Left ventricle myocardium inferior (tissue), 1 donor: ENCODE measurements around the gene CBL. TPM values are rescaled to one million over a fixed set of nuclear protein-coding genes. Genes with fewer than 3 reads are reported as not detected.

Experiments
- DNase-seq: peaks from one replicate; pipeline ENCODE4 v3.0.0-alpha.2; 2020
- H3K27ac ChIP-seq: fragments of 200-600 bp; replicated peaks from 2 replicates; pipeline ENCODE4 v1.8.0; 2021
- H3K27me3 ChIP-seq: fragments of 200-600 bp; 2 replicates; pipeline ENCODE4 v1.8.0; 2021; ENCODE audit warnings: low read depth
- H3K36me3 ChIP-seq: fragments of 200-600 bp; 2 replicates; pipeline ENCODE4 v1.8.0; 2021
- H3K4me1 ChIP-seq: fragments of 200-600 bp; 2 replicates; pipeline ENCODE4 v1.8.0; 2021
- H3K4me3 ChIP-seq: fragments of 200-600 bp; 2 replicates; pipeline ENCODE4 v1.8.0; 2021; ENCODE audit warnings: mild to moderate bottlenecking, moderate library complexity
- H3K9me3 ChIP-seq: fragments of 200-600 bp; replicated peaks from 2 replicates; pipeline ENCODE4 v1.8.0; 2021
- intact Hi-C: fragments of 100-400 bp; cut with micrococcal nuclease; formaldehyde crosslinking; loops from one replicate; pipeline ENCODE4 v1.11.0; 2022
- microRNA-seq: library from miRNA; unstranded; fragments of <30 nt; microRNA quantifications from one replicate; pipeline ENCODE4 v1.2.0, GENCODE V29; 2020
- total RNA-seq: library from RNA; stranded (reverse); fragmentation: NEBNext Ultra II Directional; extraction: Animal tissue kit (Norgen Biotek cat#: 25700); gene quantifications from one replicate; pipeline ENCODE4 v1.2.1, GENCODE V29; 2021
- TF ChIP-seq, protein P1 (sequence below): fragments of 200-600 bp; IDR thresholded peaks from 2 replicates; pipeline ENCODE4 v1.8.0; 2021; ENCODE audit warnings: antibody characterized with exemption, mild to moderate bottlenecking, borderline replicate concordance
- donor health status: DM: no; HTN: yes; CAD: no; lungs with severe emphysema.

The CBL gene
- total RNA-seq, 1 donor from 2014 or later: 7.0 TPM

DNA sequence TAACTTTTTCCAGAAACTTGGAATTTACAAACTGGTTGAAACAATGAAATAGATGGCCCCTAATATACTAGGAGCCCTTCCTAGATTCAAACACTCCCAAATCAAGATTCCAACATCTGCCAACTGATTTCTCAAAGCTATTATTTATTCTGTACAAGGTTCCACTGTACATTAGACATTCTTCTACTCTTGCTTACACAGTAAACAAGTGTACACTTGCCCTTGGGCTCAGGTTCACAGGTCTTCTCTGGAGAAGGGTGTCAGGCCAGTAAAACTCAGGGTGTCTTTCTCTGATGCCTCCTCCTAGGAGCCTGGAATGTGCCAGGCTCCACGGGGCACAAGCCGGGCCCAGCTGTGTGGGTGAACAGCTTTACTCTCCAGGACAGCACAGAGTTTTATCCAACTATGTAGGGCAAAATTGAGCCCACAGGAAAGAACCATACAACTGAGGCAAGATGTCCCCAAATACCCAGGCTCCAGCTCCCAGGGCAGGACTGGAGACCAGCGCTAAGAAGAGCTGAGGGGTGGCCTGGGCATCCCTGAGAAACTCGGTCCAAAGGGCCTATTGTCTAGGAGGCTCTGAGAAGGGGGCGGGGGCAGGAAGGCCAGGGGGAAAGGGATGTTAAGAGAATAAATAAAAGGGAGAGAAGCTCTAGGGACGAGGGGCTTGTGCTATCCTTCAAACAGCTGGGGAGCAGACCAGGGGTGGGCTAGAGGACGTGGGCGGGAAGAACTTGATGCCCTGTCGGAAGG lies 149.1 kb downstream of the CBL start:
- TF ChIP-seq, protein P1, sequence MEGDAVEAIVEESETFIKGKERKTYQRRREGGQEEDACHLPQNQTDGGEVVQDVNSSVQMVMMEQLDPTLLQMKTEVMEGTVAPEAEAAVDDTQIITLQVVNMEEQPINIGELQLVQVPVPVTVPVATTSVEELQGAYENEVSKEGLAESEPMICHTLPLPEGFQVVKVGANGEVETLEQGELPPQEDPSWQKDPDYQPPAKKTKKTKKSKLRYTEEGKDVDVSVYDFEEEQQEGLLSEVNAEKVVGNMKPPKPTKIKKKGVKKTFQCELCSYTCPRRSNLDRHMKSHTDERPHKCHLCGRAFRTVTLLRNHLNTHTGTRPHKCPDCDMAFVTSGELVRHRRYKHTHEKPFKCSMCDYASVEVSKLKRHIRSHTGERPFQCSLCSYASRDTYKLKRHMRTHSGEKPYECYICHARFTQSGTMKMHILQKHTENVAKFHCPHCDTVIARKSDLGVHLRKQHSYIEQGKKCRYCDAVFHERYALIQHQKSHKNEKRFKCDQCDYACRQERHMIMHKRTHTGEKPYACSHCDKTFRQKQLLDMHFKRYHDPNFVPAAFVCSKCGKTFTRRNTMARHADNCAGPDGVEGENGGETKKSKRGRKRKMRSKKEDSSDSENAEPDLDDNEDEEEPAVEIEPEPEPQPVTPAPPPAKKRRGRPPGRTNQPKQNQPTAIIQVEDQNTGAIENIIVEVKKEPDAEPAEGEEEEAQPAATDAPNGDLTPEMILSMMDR: no peak
- no peaks in the 10 kb centered on the region for H3K9me3 ChIP-seq
- H3K4me1 ChIP-seq: peaks cover 76% of the 10 kb centered on the region
- intact Hi-C loops: loop anchor here (10.0 kb wide), 1 partner anchor 120 kb away; no protein-coding TSS in a partner anchor
- H3K4me3 ChIP-seq: no peak overlapping the region
- no peak for DNase-seq
- H3K36me3 ChIP-seq: peaks cover 28% of the 10 kb centered on the region
- no peaks in the 10 kb centered on the region for H3K27me3 ChIP-seq
- peak overlapping the region; percentile 95 for H3K27ac ChIP-seq

DNA sequence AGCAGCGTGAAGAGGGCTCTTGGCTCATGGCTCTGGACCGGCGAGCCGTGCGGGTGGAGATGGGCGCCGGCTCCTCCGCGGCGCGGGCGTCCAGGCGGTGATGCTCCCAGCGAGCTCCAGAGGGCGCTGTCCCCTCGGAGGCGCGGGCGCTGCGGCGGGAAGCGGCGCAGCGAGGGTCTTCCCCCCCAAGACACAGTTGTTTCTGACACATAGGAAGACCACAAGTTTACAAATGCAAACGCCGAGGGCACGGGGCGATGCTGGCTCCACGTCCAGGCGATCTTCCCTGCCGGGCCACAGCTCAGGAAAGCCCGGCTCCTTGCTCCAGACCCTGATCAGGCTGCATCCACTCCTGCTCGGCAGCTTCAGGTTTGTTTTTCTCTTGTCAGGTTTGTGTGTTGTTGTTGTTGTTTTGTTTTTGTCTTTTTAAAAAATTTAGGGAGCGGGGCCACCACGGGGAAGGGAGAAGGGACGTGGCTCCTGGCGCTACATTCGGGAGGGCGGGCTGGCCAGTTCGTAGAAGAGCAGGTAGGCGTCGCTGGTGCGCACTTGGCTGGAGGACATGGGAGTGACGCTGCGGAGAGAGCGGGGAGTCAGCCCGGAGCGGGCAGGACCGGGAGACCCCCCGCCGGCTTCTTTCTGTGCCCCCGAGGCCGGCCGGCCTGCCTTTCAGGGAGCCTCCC lies 150.4 kb downstream of the CBL start:
- TF ChIP-seq, protein P1: peak; percentile 89
- H3K36me3 ChIP-seq: peaks cover 28% of the 10 kb centered on the region
- peak overlapping the region; percentile 95 for H3K27ac ChIP-seq
- intact Hi-C loops: loop anchor here (10.0 kb wide), 1 partner anchor 118 kb away; no protein-coding TSS in a partner anchor
- no peaks in the 10 kb centered on the region for H3K27me3 ChIP-seq
- H3K9me3 ChIP-seq: no peaks in the 10 kb centered on the region
- peak overlapping the region; percentile 68 for H3K4me3 ChIP-seq
- peaks cover 87% of the 10 kb centered on the region for H3K4me1 ChIP-seq
- peak; percentile 83 for DNase-seq

DNA sequence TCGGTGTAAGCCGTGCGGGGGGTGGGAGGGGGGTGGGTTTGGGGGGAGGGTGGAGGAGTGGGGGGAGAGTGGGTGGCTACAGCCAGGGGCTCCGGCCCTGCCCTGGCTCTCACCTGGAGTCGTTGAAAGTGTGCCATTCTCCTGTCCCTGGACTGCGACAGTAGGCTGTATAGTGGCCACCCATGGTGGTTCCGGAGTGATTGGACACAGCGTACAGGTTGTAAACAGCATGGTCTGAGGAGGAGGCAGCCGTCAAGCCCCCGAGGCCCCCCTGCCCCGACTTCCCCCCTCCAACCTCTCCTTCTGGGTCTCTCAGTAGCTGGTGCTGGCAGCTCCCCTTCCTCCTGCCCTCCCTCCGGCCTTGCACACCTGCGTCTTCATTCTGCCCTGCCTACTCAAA lies 150.9 kb downstream of the CBL start:
- TF ChIP-seq, protein P1: no peak
- H3K9me3 ChIP-seq: no peaks in the 10 kb centered on the region
- peak overlapping the region; percentile 95 for H3K27ac ChIP-seq
- intact Hi-C loops: loop anchor here (10.0 kb wide), 1 partner anchor 118 kb away; no protein-coding TSS in a partner anchor
- no peaks in the 10 kb centered on the region for H3K27me3 ChIP-seq
- peaks cover 28% of the 10 kb centered on the region for H3K36me3 ChIP-seq
- no peak for DNase-seq
- peaks cover 89% of the 10 kb centered on the region for H3K4me1 ChIP-seq
- H3K4me3 ChIP-seq: peak overlapping the region; percentile 68

Small RNA genes within 50 kb of the gene (microRNA-seq; reads per million reads assigned to microRNA genes)
- not detected for gene MIR6756

Other genes with a start within 250 kb of the CBL start
- gene FOXR1, start 234.6 kb upstream of the CBL start, total RNA-seq: not detected
- 9.7 TPM for gene CENATAC, start 208.2 kb upstream of the CBL start, total RNA-seq
- 767 TPM for gene RPS25, start 188.0 kb upstream of the CBL start, total RNA-seq
- gene TRAPPC4, start 187.6 kb upstream of the CBL start, total RNA-seq: 32.7 TPM
- 5.4 TPM for gene SLC37A4, start 175.5 kb upstream of the CBL start, total RNA-seq
- 71.8 TPM for gene HYOU1, start 149.1 kb upstream of the CBL start, total RNA-seq
- 22.0 TPM for gene VPS11, start 138.5 kb upstream of the CBL start, total RNA-seq
- 25.2 TPM for gene HMBS, start 121.5 kb upstream of the CBL start, total RNA-seq
- 15.4 TPM for gene DPAGT1, start 104.5 kb upstream of the CBL start, total RNA-seq
- 10.8 TPM for gene C2CD2L, start 99.0 kb upstream of the CBL start, total RNA-seq
- gene HINFP, start 84.8 kb upstream of the CBL start, total RNA-seq: 13.9 TPM
- gene ABCG4, start 57.3 kb upstream of the CBL start, total RNA-seq: 1.8 TPM
- gene NLRX1, start 37.6 kb upstream of the CBL start, total RNA-seq: 32.2 TPM
- not detected for gene NHERF4, start 20.9 kb upstream of the CBL start, total RNA-seq
- gene MCAM, start 110.8 kb downstream of the CBL start, total RNA-seq: 59.2 TPM
- gene RNF26, start 128.2 kb downstream of the CBL start, total RNA-seq: 14.0 TPM
- gene C1QTNF5, start 134.5 kb downstream of the CBL start, total RNA-seq: 14.4 TPM
- not detected for gene MFRP, start 140.4 kb downstream of the CBL start, total RNA-seq
- gene USP2, start 175.4 kb downstream of the CBL start, total RNA-seq: 135 TPM
- 0.91 TPM for gene THY1, start 216.8 kb downstream of the CBL start, total RNA-seq